Measurements from ENCODE around the gene ZNF274. TPM values are rescaled to one million over a fixed set of nuclear protein-coding genes. Genes with fewer than 3 reads are reported as not detected.

ZNF274 gene
- total RNA-seq, 2 donors from 2014 or later = 14.4 to 17.4 TPM

GRCh38 chr19:58262922-58263296, 80.0 kb downstream of the ZNF274 start:
- ATAC-seq (no peak), DNase-seq (no peak)
- intact Hi-C loops (cut with DNase I, micrococcal nuclease) = no loop called here

Other genes with a start within 250 kb of the ZNF274 start
- gene ZNF418, start 247.7 kb upstream of the ZNF274 start, total RNA-seq = 1 to 10 TPM in 1 of 2 donors, under 1 TPM in 1; 0.98 to 2.1 TPM
- gene ZNF256, start 235.4 kb upstream of the ZNF274 start, total RNA-seq = 1 to 10 TPM; 2.6 to 3.0 TPM
- gene C19orf18, start 208.5 kb upstream of the ZNF274 start, total RNA-seq = 1 to 10 TPM in 1 of 2 donors, under 1 TPM in 1; 0.47 to 1.8 TPM
- gene ZNF606, start 180.2 kb upstream of the ZNF274 start, total RNA-seq = 10 to 100 TPM; 10.4 to 13.5 TPM
- gene ZSCAN1, start 149.0 kb upstream of the ZNF274 start, total RNA-seq = not detected
- 1 to 10 TPM; 1.1 to 1.2 TPM for gene ZNF135, start 123.8 kb upstream of the ZNF274 start, total RNA-seq
- 10 to 100 TPM; 19.8 to 22.6 TPM for gene ZSCAN18, start 84.8 kb upstream of the ZNF274 start, total RNA-seq
- gene ZNF329, start 32.3 kb upstream of the ZNF274 start, total RNA-seq = 1 to 10 TPM; 3.1 to 3.9 TPM
- gene ZNF544, start 45.9 kb downstream of the ZNF274 start, total RNA-seq = 10 to 100 TPM; 17.6 to 29.9 TPM
- 1 to 10 TPM; 3.5 to 4.1 TPM for gene ZNF8, start 95.9 kb downstream of the ZNF274 start, total RNA-seq
- gene ERVK3-1, start 122.3 kb downstream of the ZNF274 start, total RNA-seq = 10 to 100 TPM; 24.3 to 26.9 TPM
- gene ZSCAN22, start 143.9 kb downstream of the ZNF274 start, total RNA-seq = 1 to 10 TPM; 2.6 to 2.8 TPM
- gene A1BG, start 170.4 kb downstream of the ZNF274 start, total RNA-seq = 1 to 10 TPM; 2.1 to 2.5 TPM
- 1 to 10 TPM in 1 of 2 donors, under 1 TPM in 1; 0.73 to 1.6 TPM for gene ZNF497, start 179.7 kb downstream of the ZNF274 start, total RNA-seq
- gene ZNF837, start 198.0 kb downstream of the ZNF274 start, total RNA-seq = 1 to 10 TPM; 2.4 to 2.5 TPM
- 100 to 1,000 TPM; 600 to 683 TPM for gene RPS5, start 204.2 kb downstream of the ZNF274 start, total RNA-seq
- not detected for gene RNF225, start 212.6 kb downstream of the ZNF274 start, total RNA-seq
- 1 to 10 TPM; 7.8 to 7.9 TPM for gene ZNF584, start 225.6 kb downstream of the ZNF274 start, total RNA-seq